Liver (tissue), 9 donors: ENCODE measurements around the gene KRTAP16-1. TPM values are rescaled to one million over a fixed set of nuclear protein-coding genes. Genes with fewer than 3 reads are reported as not detected.

ENCODE experiments used
- DNase-seq: peaks from one replicate; pipeline ENCODE4 v3.0.0-alpha.2; 2017; ENCODE audit warnings: low spot score
- H3K27ac ChIP-seq, 2 donors: one replicate each; pipeline ENCODE4 v1.7.0; 2013; ENCODE audit warnings: inconsistent platforms in 2 of 2, low read length in 2 of 2, control low read depth in 1 of 2, low read depth in 1 of 2, mild to moderate bottlenecking in 1 of 2
- H3K27me3 ChIP-seq, 4 donors: one replicate each; pipeline versions ENCODE4 v1.6.1 to v1.7.0; 2013; ENCODE audit warnings: low read length in 3 of 4, inconsistent platforms in 1 of 4, mild to moderate bottlenecking in 1 of 4, moderate library complexity in 1 of 4; ENCODE audit not compliant: control insufficient read depth in 4 of 4, insufficient read depth in 4 of 4
- H3K36me3 ChIP-seq, 4 donors: one replicate each; pipeline versions ENCODE4 v1.6.1 to v1.7.0; 2013; ENCODE audit warnings: low read length in 3 of 4, mild to moderate bottlenecking in 3 of 4, low read depth in 1 of 4, moderate library complexity in 1 of 4; ENCODE audit not compliant: control insufficient read depth in 4 of 4, insufficient read depth in 3 of 4
- H3K4me1 ChIP-seq, 4 donors: one replicate each; pipeline versions ENCODE4 v1.6.1 to v1.7.0; 2013; ENCODE audit warnings: low read length in 3 of 4, mild to moderate bottlenecking in 3 of 4, moderate library complexity in 1 of 4; ENCODE audit not compliant: control insufficient read depth in 4 of 4, insufficient read depth in 4 of 4
- H3K4me3 ChIP-seq, 3 donors: one replicate each; pipeline versions ENCODE4 v1.6.1 to v1.7.0; 2013; ENCODE audit warnings: low read length in 3 of 3, control low read depth in 1 of 3, low read depth in 1 of 3, mild to moderate bottlenecking in 1 of 3
- H3K9ac ChIP-seq, 2 donors: one replicate each; pipeline ENCODE4 v1.7.0; 2013; ENCODE audit warnings: low read length in 2 of 2, mild to moderate bottlenecking in 2 of 2, moderate library complexity in 2 of 2, control low read depth in 1 of 2, low read depth in 1 of 2
- H3K9me3 ChIP-seq, 4 donors: one replicate each; pipeline versions ENCODE4 v1.6.1 to v1.7.0; 2013; ENCODE audit warnings: low read length in 3 of 4; ENCODE audit not compliant: control insufficient read depth in 4 of 4
- ATF3 ChIP-seq: IDR thresholded peaks from 2 replicates; pipeline ENCODE4 v1.6.1; 2016; ENCODE audit warnings: antibody characterized with exemption
- CTCF ChIP-seq: fragments of 150-350 bp; IDR thresholded peaks from 2 replicates; pipeline ENCODE4 v1.5.1; 2017; ENCODE audit warnings: improper control_type of control experiment, low read depth, low read length; ENCODE audit not compliant: missing input control
- FOXA1 ChIP-seq: IDR thresholded peaks from 2 replicates; pipeline ENCODE4 v1.6.1; 2016; ENCODE audit warnings: antibody characterized with exemption
- FOXA2 ChIP-seq: IDR thresholded peaks from 2 replicates; pipeline ENCODE4 v1.6.1; 2016; ENCODE audit warnings: antibody characterized with exemption
- GABPA ChIP-seq, 2 donors: IDR thresholded peaks in 1 of 2; conservative IDR thresholded peaks in 1 of 2; 2 replicates each; pipeline ENCODE4 v1.6.1; 2016; ENCODE audit warnings: antibody characterized with exemption in 2 of 2, mild to moderate bottlenecking in 1 of 2, moderate library complexity in 1 of 2
- HNF4A ChIP-seq, 2 donors: conservative IDR thresholded peaks; 2 replicates each; pipeline ENCODE4 v1.6.1; 2016; ENCODE audit warnings: antibody characterized with exemption in 2 of 2, mild to moderate bottlenecking in 2 of 2
- HNF4G ChIP-seq: IDR thresholded peaks from 2 replicates; pipeline ENCODE4 v1.6.1; 2016; ENCODE audit warnings: antibody characterized with exemption
- JUND ChIP-seq, 2 donors: IDR thresholded peaks; 2 replicates each; pipeline ENCODE4 v1.6.1; 2016; ENCODE audit warnings: antibody characterized with exemption in 2 of 2
- MAX ChIP-seq: IDR thresholded peaks from 2 replicates; pipeline ENCODE4 v1.6.1; 2016; ENCODE audit warnings: antibody characterized with exemption
- RAD21 ChIP-seq, 2 donors: IDR thresholded peaks; 2 replicates each; pipeline ENCODE4 v1.6.1; 2016; ENCODE audit warnings: antibody characterized with exemption in 2 of 2, mild to moderate bottlenecking in 2 of 2
- REST ChIP-seq: IDR thresholded peaks from 2 replicates; pipeline ENCODE4 v1.6.1; 2016; ENCODE audit warnings: antibody characterized with exemption, mild to moderate bottlenecking
- RXRA ChIP-seq, 2 donors: IDR thresholded peaks; 2 replicates each; pipeline ENCODE4 v1.6.1; 2017 to 2018; ENCODE audit warnings: antibody characterized with exemption in 2 of 2, mild to moderate bottlenecking in 1 of 2
- SP1 ChIP-seq: IDR thresholded peaks from 2 replicates; pipeline ENCODE4 v1.6.1; 2018; ENCODE audit warnings: antibody characterized with exemption, mild to moderate bottlenecking
- TAF1 ChIP-seq: conservative IDR thresholded peaks from 2 replicates; pipeline ENCODE4 v1.6.1; 2016; ENCODE audit warnings: antibody characterized with exemption, mild to moderate bottlenecking
- YY1 ChIP-seq: IDR thresholded peaks from 2 replicates; pipeline ENCODE4 v1.6.1; 2016; ENCODE audit warnings: antibody characterized with exemption, mild to moderate bottlenecking
- ZBTB33 ChIP-seq: IDR thresholded peaks from 2 replicates; pipeline ENCODE4 v1.6.1; 2016; ENCODE audit warnings: antibody characterized with exemption
- WGBS: extraction: QIAGEN DNeasy Blood & Tissue Kit; methylation state at CpG from one replicate; pipeline ENCODE4 v1.1.7; 2013; 5-methylcytosine and 5-hydroxymethylcytosine counted together
- polyA plus RNA-seq, 2 donors: library from polyadenylated mRNA; stranded (reverse) in 1 of 2; unstranded in 1 of 2; fragments of 200-250 nt in 1 of 2; fragments of >200 nt in 1 of 2; fragmentation: Nextera tagmentation in 1 of 2; extraction: Ambion mirVana in 1 of 2; gene quantifications; one replicate each; pipeline versions ENCODE4 v1.2.1 to v1.2.3, GENCODE V29; 2013 to 2015
- total RNA-seq, 2 donors: library from RNA; depleted of rRNA; stranded (reverse); fragments of >200 nt; gene quantifications; one replicate each; pipeline ENCODE4 v1.2.3, GENCODE V29; 2014
- donor health status: healthy.
- donor health status: healthy.
- donor health status: healthy.
- donor health status: healthy.
- donor health status: healthy.

KRTAP16-1 gene
- total and polyA plus RNA-seq, 4 donors = not detected

GRCh38 chr17:41302981-41303380 lies 6.1 kb downstream of the KRTAP16-1 start:
- no peaks in the 10 kb centered on the region for H3K4me1 ChIP-seq
- H3K9ac ChIP-seq = no peak overlapping the region
- H3K27ac ChIP-seq = no peak overlapping the region
- H3K9me3 ChIP-seq = no peaks in the 10 kb centered on the region
- no peak for TF ChIP-seq ATF3
- TF ChIP-seq ZBTB33 = no peak
- no peak for TF ChIP-seq YY1
- no peak for TF ChIP-seq HNF4G
- TF ChIP-seq JUND (IDR thresholded peaks at IDR 0.05) = no peak
- TF ChIP-seq TAF1 = no peak
- TF ChIP-seq RAD21 (IDR thresholded peaks at IDR 0.05) = no peak
- no peak for TF ChIP-seq SP1
- TF ChIP-seq RXRA (IDR thresholded peaks at IDR 0.05) = no peak
- no peak for TF ChIP-seq REST
- peaks cover 0 to 11% (median 0%) of the 10 kb centered on the region in 4 donors for H3K27me3 ChIP-seq
- H3K36me3 ChIP-seq = no peaks in the 10 kb centered on the region
- 83% methylated on average over 4 of the region's 4 CpGs for WGBS
- no peak for DNase-seq
- no peak overlapping the region for H3K4me3 ChIP-seq

- H3K9me3 ChIP-seq = no peaks in the 10 kb centered on the region
- H3K36me3 ChIP-seq = no peaks in the 10 kb centered on the region
- TF ChIP-seq FOXA2 (no peak), RXRA (IDR thresholded peaks at IDR 0.05) (no peak), GABPA (IDR thresholded peaks at IDR 0.05 in 1 of 2, conservative IDR thresholded peaks at IDR 0.05 in 1 of 2) (no peak), CTCF (no peak), ATF3 (no peak), RAD21 (IDR thresholded peaks at IDR 0.05) (no peak), MAX (no peak), HNF4A (conservative IDR thresholded peaks at IDR 0.05) (no peak), YY1 (no peak), FOXA1 (no peak)
- WGBS = 65% methylated on average over 11 of the region's 11 CpGs
- no peak for DNase-seq
- H3K9ac ChIP-seq = no peak within 1 kb of the TSS
- peaks cover 0 to 6% (median 0%) of the 10 kb centered on the region in 4 donors for H3K27me3 ChIP-seq
- no peak within 1 kb of the TSS for H3K27ac ChIP-seq
- H3K4me3 ChIP-seq = no peak within 1 kb of the TSS
- no peaks in the 10 kb centered on the region for H3K4me1 ChIP-seq
Observed at GRCh38 chr17:41301916-41302901, 6.9 kb downstream of the KRTAP16-1 start, which contains the start of gene KRTAP29-1. Gene KRTAP29-1, minus strand, starts transcription at chr17:41302851. Its CDS starts 0 bp downstream, at chr17:41302851.
